ENCODE data around the gene BCL2L12.
A peak's percentile ranks its signal among the peaks of the same experiment; 100 is the strongest.

Gene BCL2L12

GRCh38 chr19:49677231-49677900 lies 11.6 kb downstream of the BCL2L12 start, which contains the start of gene PRMT1:
Gene PRMT1, plus strand, starts transcription at chr19:49677271. Its CDS starts 10 bp downstream, at chr19:49677281.
- peak; percentile 36 for DNase-seq (ENCODE audit: low read depth)
- TF ChIP-seq, protein P1, sequence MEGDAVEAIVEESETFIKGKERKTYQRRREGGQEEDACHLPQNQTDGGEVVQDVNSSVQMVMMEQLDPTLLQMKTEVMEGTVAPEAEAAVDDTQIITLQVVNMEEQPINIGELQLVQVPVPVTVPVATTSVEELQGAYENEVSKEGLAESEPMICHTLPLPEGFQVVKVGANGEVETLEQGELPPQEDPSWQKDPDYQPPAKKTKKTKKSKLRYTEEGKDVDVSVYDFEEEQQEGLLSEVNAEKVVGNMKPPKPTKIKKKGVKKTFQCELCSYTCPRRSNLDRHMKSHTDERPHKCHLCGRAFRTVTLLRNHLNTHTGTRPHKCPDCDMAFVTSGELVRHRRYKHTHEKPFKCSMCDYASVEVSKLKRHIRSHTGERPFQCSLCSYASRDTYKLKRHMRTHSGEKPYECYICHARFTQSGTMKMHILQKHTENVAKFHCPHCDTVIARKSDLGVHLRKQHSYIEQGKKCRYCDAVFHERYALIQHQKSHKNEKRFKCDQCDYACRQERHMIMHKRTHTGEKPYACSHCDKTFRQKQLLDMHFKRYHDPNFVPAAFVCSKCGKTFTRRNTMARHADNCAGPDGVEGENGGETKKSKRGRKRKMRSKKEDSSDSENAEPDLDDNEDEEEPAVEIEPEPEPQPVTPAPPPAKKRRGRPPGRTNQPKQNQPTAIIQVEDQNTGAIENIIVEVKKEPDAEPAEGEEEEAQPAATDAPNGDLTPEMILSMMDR (conservative IDR thresholded peaks at IDR 0.05; ENCODE audit: low read depth, low read length), result no peak
- H3K4me3 ChIP-seq (ENCODE audit: low read depth, low read length), result peak within 1 kb of the TSS; percentile 99

- DNase-seq (ENCODE audit: low read depth), result peak; percentile 72
- TF ChIP-seq, protein P1 (conservative IDR thresholded peaks at IDR 0.05; ENCODE audit: low read depth, low read length), result peak; percentile 73
- H3K4me3 ChIP-seq (ENCODE audit: low read depth, low read length), result peak overlapping the region; percentile 99
Observed at GRCh38 chr19:49677901-49678674, 12.4 kb downstream of the BCL2L12 start.

- H3K4me3 ChIP-seq (ENCODE audit: low read depth, low read length), result no peak overlapping the region
- DNase-seq (ENCODE audit: low read depth), result no peak
Observed at GRCh38 chr19:49678985-49679770, 13.4 kb downstream of the BCL2L12 start.

DNA sequence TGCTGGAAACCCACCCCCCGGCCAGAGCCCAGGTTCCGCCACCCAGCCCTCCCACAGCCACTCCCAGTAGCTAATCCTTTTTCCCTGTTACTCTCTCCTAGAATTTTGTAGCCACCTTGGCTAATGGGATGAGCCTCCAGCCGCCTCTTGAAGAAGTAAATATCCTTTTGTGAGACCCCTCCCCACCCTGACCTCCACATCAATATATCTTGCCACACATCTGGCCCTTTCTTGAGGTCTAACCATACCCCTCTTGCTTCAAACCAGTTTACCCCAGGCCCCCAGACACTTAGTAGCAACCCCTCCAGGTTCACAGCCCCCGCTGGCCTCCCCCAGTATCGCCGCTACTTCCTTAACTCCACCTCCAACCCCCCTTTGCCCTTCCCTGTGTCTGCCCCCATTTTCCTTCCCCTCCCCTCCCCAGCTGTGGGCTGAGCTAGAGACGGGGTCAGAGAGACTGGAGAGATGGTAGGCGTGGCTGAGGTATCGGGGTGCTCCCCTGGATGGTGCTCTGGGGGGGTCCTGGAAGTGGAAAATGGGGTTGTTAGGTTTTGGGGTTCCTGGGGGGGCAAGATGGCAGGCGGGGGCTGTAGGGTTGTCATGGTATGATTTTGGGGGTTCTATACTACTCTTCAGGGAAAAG lies 14.2 kb downstream of the BCL2L12 start:
- no peak overlapping the region for H3K4me3 ChIP-seq (ENCODE audit: low read depth, low read length)
- no peak for DNase-seq (ENCODE audit: low read depth)
- TF ChIP-seq, protein P1 (conservative IDR thresholded peaks at IDR 0.05; ENCODE audit: low read depth, low read length), result no peak

More at GRCh38 chr19:49678985-49679770, 13.4 kb downstream of the BCL2L12 start:
- TF ChIP-seq, protein P1 (conservative IDR thresholded peaks at IDR 0.05; ENCODE audit: low read depth, low read length), result no peak

GRCh38 chr19:49680421-49681351 lies 15.0 kb downstream of the BCL2L12 start:
- TF ChIP-seq, protein P1 (conservative IDR thresholded peaks at IDR 0.05; ENCODE audit: low read depth, low read length), result peak; percentile 97
- DNase-seq (ENCODE audit: low read depth), result peak; percentile 92
- H3K4me3 ChIP-seq (ENCODE audit: low read depth, low read length), result peak overlapping the region; percentile 36

Measured in choroid plexus epithelial cell (primary cell).